Measurements from ENCODE around the gene ABL2.
"Not testable (repeated sequence)": the region's sequence is repeated elsewhere in the genome, so short reads cannot be mapped to it uniquely, and the experiment has no call there.

The ABL2 gene

GRCh38 chr1:179208681-179209477 is 20.6 kb downstream of the ABL2 start:
- DNase-seq, result no peak

GRCh38 chr1:179206812-179207211 is 22.7 kb downstream of the ABL2 start:
- no peak for DNase-seq

- DNase-seq, result no peak
These were observed 24.2 kb downstream of the ABL2 start for GRCh38 chr1:179205284-179205683.

GRCh38 chr1:179202161-179202560 is 27.3 kb downstream of the ABL2 start:
- no peak for DNase-seq

GRCh38 chr1:179200586-179200985 is 28.9 kb downstream of the ABL2 start:
- DNase-seq, result no peak

GRCh38 chr1:179197690-179198297 is 31.7 kb downstream of the ABL2 start:
- no peak for DNase-seq

- not testable (repeated sequence) for DNase-seq
These were observed 33.6 kb downstream of the ABL2 start for GRCh38 chr1:179195857-179196256.

GRCh38 chr1:179195376-179195775 is 34.1 kb downstream of the ABL2 start:
- no peak for DNase-seq

- no peak for DNase-seq
These were observed 35.4 kb downstream of the ABL2 start for GRCh38 chr1:179194068-179194537.

- no peak for DNase-seq
These were observed 38.6 kb downstream of the ABL2 start for GRCh38 chr1:179190861-179191260.

- DNase-seq, result no peak
These were observed 41.6 kb downstream of the ABL2 start for GRCh38 chr1:179187735-179188471.

GRCh38 chr1:179187043-179187442 is 42.4 kb downstream of the ABL2 start:
- no peak for DNase-seq

GRCh38 chr1:179184403-179184802 is 45.1 kb downstream of the ABL2 start:
- no peak for DNase-seq

GRCh38 chr1:179183857-179184256 is 45.6 kb downstream of the ABL2 start:
- DNase-seq, result no peak

GRCh38 chr1:179178950-179179349 is 50.5 kb downstream of the ABL2 start:
- DNase-seq, result no peak

- no peak for DNase-seq
These were observed 51.3 kb downstream of the ABL2 start for GRCh38 chr1:179178183-179178582.

GRCh38 chr1:179177615-179178014 is 51.9 kb downstream of the ABL2 start:
- DNase-seq, result no peak

GRCh38 chr1:179177182-179177581 is 52.3 kb downstream of the ABL2 start:
- DNase-seq, result no peak

- no peak for DNase-seq
These were observed 54.3 kb downstream of the ABL2 start for GRCh38 chr1:179175011-179175841.

GRCh38 chr1:179170468-179170770 is 59.1 kb downstream of the ABL2 start:
- not testable (repeated sequence) for DNase-seq

GRCh38 chr1:179169616-179170467 is 59.6 kb downstream of the ABL2 start:
- DNase-seq, result no peak

- no peak for DNase-seq
These were observed 60.9 kb downstream of the ABL2 start for GRCh38 chr1:179168536-179168935.

All from NCI-H510A (cell line).